Skeletal muscle tissue (tissue), 4 donors: Measurements from ENCODE around the gene CLDN9. TPM values are rescaled to one million over a fixed set of nuclear protein-coding genes. Genes with fewer than 3 reads are reported as not detected.
A peak's percentile ranks its signal among the peaks of the same experiment; 100 is the strongest.

Source experiments
- H3K27ac ChIP-seq: one replicate; pipeline ENCODE4 v1.7.0; 2013; ENCODE audit warnings: mild to moderate bottlenecking, low read depth, low read length, inconsistent platforms
- H3K27me3 ChIP-seq, 3 donors: one replicate each; pipeline ENCODE4 v1.7.0; 2013; ENCODE audit warnings: low read length in 3 of 3; ENCODE audit not compliant: control insufficient read depth in 3 of 3, insufficient read depth in 3 of 3
- H3K36me3 ChIP-seq, 3 donors: one replicate each; pipeline ENCODE4 v1.7.0; 2013; ENCODE audit warnings: low read length in 3 of 3; ENCODE audit not compliant: control insufficient read depth in 3 of 3, insufficient read depth in 3 of 3
- H3K4me1 ChIP-seq, 3 donors: one replicate each; pipeline ENCODE4 v1.7.0; 2013; ENCODE audit warnings: low read length in 3 of 3, mild to moderate bottlenecking in 3 of 3; ENCODE audit not compliant: control insufficient read depth in 3 of 3, insufficient read depth in 3 of 3
- H3K4me3 ChIP-seq, 3 donors: one replicate each; pipeline ENCODE4 v1.7.0; 2013; ENCODE audit warnings: low read length in 3 of 3
- H3K9ac ChIP-seq, 3 donors: one replicate each; pipeline ENCODE4 v1.7.0; 2013; ENCODE audit warnings: low read length in 3 of 3, mild to moderate bottlenecking in 3 of 3, moderate library complexity in 2 of 3, low read depth in 1 of 3
- H3K9me3 ChIP-seq, 3 donors: one replicate each; pipeline ENCODE4 v1.7.0; 2013; ENCODE audit warnings: low read length in 3 of 3; ENCODE audit not compliant: control insufficient read depth in 3 of 3
- total RNA-seq: library from RNA; depleted of rRNA; stranded (reverse); fragments of >200 nt; gene quantifications from one replicate; pipeline ENCODE4 v1.2.3, GENCODE V29; 2014
- donor health status: Osteomylitis.

The CLDN9 gene
- total RNA-seq, 1 donor from 2014 or later = not detected

DNA sequence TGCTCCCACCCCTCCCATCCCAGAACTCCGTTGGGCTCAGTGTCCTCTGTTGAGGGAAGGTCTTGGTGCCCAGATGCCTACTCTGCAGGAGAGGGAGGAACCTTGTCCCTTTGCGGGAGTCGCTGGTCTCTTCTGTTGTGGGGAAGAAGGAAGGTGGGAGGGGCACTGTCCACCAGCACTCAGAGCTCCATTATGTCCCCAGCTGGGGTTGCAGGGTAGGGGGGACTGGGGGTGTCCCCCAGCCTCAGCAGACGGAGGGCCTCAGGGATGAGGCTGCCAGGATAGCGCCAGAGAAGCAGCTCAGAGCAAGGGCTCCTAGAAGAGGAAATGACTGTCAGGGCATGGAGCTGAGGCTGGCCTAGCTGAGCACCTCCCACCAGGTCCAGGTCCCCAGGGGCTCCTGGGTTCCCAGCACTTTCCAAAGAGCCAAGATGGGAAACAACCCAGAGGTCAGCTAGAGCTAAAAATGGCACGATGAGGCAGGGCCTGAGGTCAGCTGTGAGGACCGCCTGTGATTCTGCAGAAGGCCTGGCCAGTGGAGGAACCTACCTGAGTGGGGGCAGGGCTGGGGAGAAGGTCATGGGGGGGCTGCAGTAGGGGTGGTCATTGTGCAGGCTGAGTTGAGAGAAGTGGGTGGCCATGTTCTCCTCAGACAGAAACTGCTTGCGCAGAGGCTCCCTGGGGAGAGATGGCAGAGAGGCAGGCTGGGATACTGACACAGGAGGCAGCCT, 10.1 kb downstream of the CLDN9 start:
- Histone ChIP-seq H3K4me1 (peaks cover 35 to 47% (median 38%) of the 10 kb centered on the region in 3 donors), H3K4me3 (peak overlapping the region; percentile 85 to 96 (median 92)), H3K27ac (peak overlapping the region; percentile 97), H3K9me3 (no peaks in the 10 kb centered on the region), H3K36me3 (peaks cover 14 to 23% (median 19%) of the 10 kb centered on the region in 3 donors), H3K9ac (peak overlapping the region; percentile 85 to 95 (median 89)), H3K27me3 (peaks cover 8 to 9% (median 9%) of the 10 kb centered on the region in 3 donors)

DNA sequence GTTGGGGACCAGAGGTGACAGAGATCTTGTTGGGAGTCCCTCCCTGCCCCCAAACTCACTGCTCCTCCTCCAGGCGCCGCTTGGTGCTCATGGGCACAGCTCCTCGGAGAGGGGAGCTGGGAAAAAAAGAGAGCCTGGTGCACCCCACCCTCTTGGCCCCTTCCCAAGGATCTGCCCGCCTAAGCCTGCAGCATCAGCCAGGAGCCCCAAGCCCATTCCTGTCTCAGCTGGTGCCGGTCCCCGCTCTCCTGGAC, 10.6 kb downstream of the CLDN9 start:
- peak overlapping the region; percentile 85 to 95 (median 89) for H3K9ac ChIP-seq
- H3K4me3 ChIP-seq = peak overlapping the region; percentile 85 to 96 (median 92)
- H3K27ac ChIP-seq = peak overlapping the region; percentile 97
- peaks cover 33 to 43% (median 38%) of the 10 kb centered on the region in 3 donors for H3K4me1 ChIP-seq
- no peaks in the 10 kb centered on the region for H3K9me3 ChIP-seq
- H3K36me3 ChIP-seq = peaks cover 14 to 23% (median 19%) of the 10 kb centered on the region in 3 donors
- H3K27me3 ChIP-seq = peaks cover 4% of the 10 kb centered on the region in 3 donors

DNA sequence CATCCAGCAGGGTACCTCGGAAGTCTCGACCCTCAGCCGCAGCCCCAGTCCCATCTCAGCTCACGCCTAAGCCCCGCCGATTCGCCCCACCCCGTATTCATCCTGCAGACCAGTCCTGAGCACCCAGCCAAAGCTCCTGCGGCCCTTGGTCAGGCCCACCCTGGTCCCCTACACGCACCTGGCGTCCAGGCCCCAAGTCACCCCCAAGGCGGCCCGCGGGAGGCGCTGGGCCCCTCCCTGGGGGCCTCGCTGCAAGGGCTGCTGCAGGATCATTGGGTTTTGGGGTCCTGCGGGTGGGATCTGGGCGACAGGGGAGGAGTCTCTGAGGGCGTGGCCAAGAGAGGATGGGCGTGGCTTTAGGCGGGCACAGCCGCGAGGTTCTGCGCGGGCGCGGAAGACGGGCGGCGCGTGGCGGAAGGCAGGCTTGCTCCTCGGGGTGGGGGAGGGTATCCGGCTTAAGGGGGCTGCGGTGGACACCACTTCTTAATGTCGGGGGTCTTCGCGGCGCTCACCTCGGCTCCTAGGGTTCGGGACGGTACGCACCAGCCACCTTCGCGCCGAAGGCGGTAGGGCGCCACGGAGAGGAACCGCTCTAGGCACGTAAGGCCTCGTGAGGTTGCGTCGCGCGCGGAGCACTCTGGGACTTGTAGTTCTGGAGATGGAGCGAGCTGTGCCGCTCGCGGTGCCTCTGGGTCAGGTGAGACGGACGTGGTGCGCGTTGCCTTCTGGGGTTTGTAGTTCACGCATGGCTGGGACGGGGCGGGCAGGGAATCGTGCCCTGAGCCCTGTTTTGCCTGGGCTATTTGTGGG, 11.2 kb downstream of the CLDN9 start, which contains the start of the genes HCFC1R1 and THOC6:
Gene HCFC1R1, minus strand, starts transcription at position 274 of the 810 bp plus-strand sequence. Its CDS starts 1 bp downstream, at position 273.
Gene THOC6, plus strand, starts transcription at position 367 of the 810 bp plus-strand sequence. Its CDS starts 292 bp downstream, at position 659.
- peaks cover 36 to 48% (median 38%) of the 10 kb centered on the region in 3 donors for H3K4me1 ChIP-seq
- H3K27me3 ChIP-seq = peaks cover 3 to 4% (median 4%) of the 10 kb centered on the region in 3 donors
- H3K4me3 ChIP-seq = peak within 1 kb of the TSS; percentile 85 to 96 (median 92)
- peaks cover 14 to 23% (median 19%) of the 10 kb centered on the region in 3 donors for H3K36me3 ChIP-seq
- no peaks in the 10 kb centered on the region for H3K9me3 ChIP-seq
- peak within 1 kb of the TSS; percentile 85 to 95 (median 89) for H3K9ac ChIP-seq
- peak within 1 kb of the TSS; percentile 97 for H3K27ac ChIP-seq

DNA sequence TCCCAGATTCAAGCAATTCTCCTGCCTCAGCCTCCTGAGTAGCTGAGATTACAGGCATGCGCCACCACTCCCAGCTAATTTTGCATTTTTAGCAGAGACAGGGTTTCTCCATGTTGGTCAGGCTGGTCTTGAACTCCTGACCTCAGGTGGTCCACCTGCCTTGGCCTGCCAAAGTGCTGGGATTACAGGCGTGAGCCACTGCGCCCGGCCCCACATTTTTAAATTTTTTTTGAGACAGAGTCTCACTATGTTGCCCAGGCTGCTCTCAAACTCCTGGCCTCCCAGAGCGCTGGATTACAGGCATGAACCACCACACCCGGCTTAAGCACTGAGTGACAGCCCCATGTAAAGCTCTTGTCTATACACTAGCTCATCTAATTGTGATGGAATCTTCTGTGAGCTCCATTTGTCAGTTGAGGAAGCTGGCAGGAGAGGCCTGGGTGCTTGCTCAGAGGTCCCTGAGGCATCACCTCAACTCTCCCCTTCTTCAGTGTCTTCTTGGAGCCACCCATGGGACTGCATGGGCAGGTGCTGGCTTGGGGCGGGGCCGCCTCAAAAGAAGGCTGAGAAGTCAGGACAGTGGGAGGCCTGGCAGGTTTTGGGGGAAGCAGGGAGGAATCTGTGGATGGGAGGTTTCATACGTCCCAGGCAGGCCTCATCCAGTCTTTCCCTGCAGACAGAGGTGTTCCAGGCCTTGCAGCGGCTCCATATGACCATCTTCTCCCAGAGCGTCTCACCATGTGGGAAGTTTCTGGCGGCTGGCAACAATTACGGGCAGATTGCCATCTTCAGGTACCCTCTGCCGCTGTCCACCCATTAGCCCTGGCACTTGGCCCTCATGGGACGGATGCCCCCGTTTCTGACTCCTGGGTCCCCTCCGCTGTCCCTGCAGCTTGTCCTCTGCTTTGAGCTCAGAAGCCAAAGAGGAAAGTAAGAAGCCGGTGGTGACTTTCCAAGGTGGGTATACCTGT, 12.6 kb downstream of the CLDN9 start:
- Histone ChIP-seq H3K27ac (no peak overlapping the region), H3K27me3 (peaks cover 18 to 19% (median 19%) of the 10 kb centered on the region in 3 donors), H3K4me1 (peaks cover 34 to 50% (median 40%) of the 10 kb centered on the region in 3 donors), H3K4me3 (no peak overlapping the region), H3K9ac (no peak overlapping the region), H3K36me3 (peaks cover 14 to 23% (median 19%) of the 10 kb centered on the region in 3 donors), H3K9me3 (no peaks in the 10 kb centered on the region)

DNA sequence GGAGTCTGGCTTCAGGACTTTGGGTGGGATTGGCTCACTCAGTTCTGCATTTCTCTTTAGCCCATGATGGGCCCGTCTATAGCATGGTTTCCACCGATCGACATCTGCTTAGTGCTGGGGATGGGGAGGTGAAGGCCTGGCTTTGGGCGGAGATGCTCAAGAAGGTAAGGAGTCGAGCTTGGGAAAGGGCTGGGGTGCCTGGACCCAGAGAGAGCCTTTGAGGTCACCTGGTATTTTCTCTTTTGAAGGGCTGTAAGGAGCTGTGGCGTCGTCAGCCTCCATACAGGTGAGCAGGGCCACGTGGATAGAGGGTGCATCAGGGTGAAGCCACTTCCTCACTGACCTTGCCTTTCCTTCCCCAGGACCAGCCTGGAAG, 13.3 kb downstream of the CLDN9 start:
- Histone ChIP-seq H3K27me3 (peaks cover 23 to 25% (median 25%) of the 10 kb centered on the region in 3 donors), H3K4me1 (peaks cover 30 to 46% (median 38%) of the 10 kb centered on the region in 3 donors), H3K4me3 (no peak overlapping the region), H3K9ac (no peak overlapping the region), H3K36me3 (peaks cover 14 to 23% (median 19%) of the 10 kb centered on the region in 3 donors), H3K9me3 (no peaks in the 10 kb centered on the region), H3K27ac (no peak overlapping the region)

DNA sequence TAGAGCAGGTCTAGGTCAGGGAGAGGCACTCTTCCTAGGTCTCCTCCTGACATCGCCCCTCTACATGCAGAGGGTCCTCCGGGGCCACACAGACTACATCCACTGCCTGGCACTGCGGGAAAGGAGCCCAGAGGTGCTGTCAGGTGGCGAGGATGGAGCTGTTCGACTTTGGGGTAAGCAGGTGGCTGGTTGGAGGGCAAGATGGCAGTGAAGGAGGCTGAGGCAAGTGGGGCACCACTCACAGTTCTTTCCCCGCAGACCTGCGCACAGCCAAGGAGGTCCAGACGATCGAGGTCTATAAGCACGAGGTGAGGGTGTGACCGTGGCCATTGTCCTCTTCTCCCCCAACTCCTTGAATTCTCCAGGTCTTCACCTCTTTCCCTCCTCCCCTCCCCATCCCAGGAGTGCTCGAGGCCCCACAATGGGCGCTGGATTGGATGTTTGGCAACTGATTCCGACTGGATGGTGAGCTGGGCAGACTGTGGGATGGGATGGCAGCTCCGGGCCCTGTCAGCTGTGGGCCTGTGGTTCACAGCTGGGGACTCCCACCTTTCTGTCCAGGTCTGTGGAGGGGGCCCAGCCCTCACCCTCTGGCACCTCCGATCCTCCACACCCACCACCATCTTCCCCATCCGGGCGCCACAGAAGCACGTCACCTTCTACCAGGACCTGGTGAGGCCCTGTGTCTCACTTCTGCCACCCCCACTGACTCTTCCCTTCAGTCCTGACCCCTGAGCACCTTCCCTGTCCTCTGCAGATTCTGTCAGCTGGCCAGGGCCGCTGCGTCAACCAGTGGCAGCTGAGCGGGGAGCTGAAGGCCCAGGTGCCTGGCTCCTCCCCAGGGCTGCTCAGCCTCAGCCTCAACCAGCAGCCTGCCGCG, 14.1 kb downstream of the CLDN9 start:
- H3K9me3 ChIP-seq = no peaks in the 10 kb centered on the region
- H3K4me1 ChIP-seq = peaks cover 22 to 38% (median 33%) of the 10 kb centered on the region in 3 donors
- H3K36me3 ChIP-seq = peaks cover 14 to 20% (median 19%) of the 10 kb centered on the region in 3 donors
- peak overlapping the region in 1 of 3 donors; percentile 40 for H3K9ac ChIP-seq
- H3K27ac ChIP-seq = no peak overlapping the region
- H3K27me3 ChIP-seq = peaks cover 26 to 31% (median 27%) of the 10 kb centered on the region in 3 donors
- no peak overlapping the region for H3K4me3 ChIP-seq

DNA sequence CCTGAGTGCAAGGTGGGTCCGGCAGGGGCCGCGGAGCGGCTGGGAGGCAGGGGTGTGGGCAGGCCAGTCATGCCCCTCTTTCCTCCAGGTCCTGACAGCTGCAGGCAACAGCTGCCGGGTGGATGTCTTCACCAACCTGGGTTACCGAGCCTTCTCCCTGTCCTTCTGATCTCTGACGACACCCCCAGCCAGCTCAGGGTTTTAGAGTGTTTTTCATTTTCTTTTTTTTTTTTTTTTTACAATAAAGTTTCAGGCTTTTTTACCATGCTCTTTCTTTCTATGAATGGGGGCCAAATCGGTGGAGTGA, 14.7 kb downstream of the CLDN9 start:
- Histone ChIP-seq H3K9ac (peak overlapping the region in 1 of 3 donors; percentile 40), H3K4me3 (no peak overlapping the region), H3K36me3 (peaks cover 14 to 19% (median 19%) of the 10 kb centered on the region in 3 donors), H3K9me3 (no peaks in the 10 kb centered on the region), H3K27ac (no peak overlapping the region), H3K4me1 (peaks cover 16 to 33% (median 27%) of the 10 kb centered on the region in 3 donors), H3K27me3 (peaks cover 29 to 36% (median 29%) of the 10 kb centered on the region in 3 donors)

DNA sequence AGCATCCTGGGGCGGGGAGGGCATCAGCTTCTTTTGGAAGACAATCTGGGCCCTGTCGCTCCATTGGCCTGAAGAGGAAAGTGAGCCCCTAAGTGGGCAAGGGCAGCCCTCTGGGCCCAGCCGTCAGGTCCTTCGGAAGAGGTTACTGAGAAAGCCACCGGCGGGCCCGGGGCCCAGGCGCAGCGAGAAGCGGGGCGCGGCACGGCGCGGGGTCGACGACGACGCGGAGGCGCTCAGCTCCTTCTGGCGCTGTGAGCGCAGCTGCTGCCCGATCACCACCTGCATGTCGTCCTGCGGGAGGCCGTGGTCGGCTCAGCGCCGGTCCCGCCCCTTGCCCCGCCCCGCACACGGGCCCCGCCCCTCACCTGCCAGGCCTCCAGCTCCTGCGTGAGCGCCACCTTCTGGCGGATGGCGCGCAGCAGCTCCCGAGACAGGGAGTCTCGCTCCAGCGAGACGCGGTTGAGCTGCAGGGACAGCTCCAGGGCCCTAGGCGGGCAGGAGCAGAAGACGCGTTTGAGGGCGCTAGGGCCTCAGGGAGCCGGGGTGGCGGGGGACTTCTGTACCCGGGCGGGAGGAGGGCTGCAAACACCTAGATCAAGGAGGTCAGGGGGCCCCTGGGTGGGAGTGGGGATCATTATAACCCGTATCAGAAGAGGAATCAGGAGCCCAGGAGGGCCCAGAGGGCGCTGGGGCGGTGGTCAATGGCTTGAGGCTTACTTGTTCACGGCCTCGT, 15.4 kb downstream of the CLDN9 start:
- H3K9ac ChIP-seq = no peak overlapping the region
- H3K4me1 ChIP-seq = peaks cover 9 to 26% (median 20%) of the 10 kb centered on the region in 3 donors
- peaks cover 14 to 19% (median 19%) of the 10 kb centered on the region in 3 donors for H3K36me3 ChIP-seq
- H3K4me3 ChIP-seq = no peak overlapping the region
- peaks cover 30 to 41% (median 32%) of the 10 kb centered on the region in 3 donors for H3K27me3 ChIP-seq
- H3K27ac ChIP-seq = no peak overlapping the region
- H3K9me3 ChIP-seq = no peaks in the 10 kb centered on the region
